IMR-90 (cell line): Measurements from ENCODE around the gene TNKS2. TPM values are rescaled to one million over a fixed set of nuclear protein-coding genes. Genes with fewer than 3 reads are reported as not detected.

Experiments used
- ATAC-seq: fragments of 200-7000 bp; cut with Tn5 transposase; 2 replicates; pipeline ENCODE4 v1.9.1; 2020; ENCODE audit warnings: low read depth, mild to moderate bottlenecking, moderate library complexity
- BruUV-seq: library from RNA; stranded (reverse); fragments of 400-500 nt; replicated peaks from 2 replicates; lab custom pipeline; 2021; lab: Mats Ljungman, UMichigan
- CTCF ChIA-PET: fragments of 300-600 bp; formaldehyde crosslinking; extraction: SDS; loops from one replicate; lab custom pipeline; 2021; ENCODE audit warnings: antibody characterized with exemption; lab: Yijun Ruan, JAX
- POLR2A ChIA-PET: fragments of 300-600 bp; sonication (Branson Sonifier 250); formaldehyde crosslinking; loops from one replicate; lab custom pipeline; 2022; ENCODE audit warnings: antibody characterized with exemption; ENCODE audit not compliant: unreplicated experiment; lab: Charles Lee
- DNase-seq: peaks from one replicate; pipeline ENCODE4 v3.0.0; 2013
- H2AFZ ChIP-seq: replicated peaks from 2 replicates; pipeline ENCODE3; 2013; ENCODE audit warnings: low read length, mild to moderate bottlenecking; ENCODE audit not compliant: poor library complexity
- H2AK5ac ChIP-seq: 2 replicates; pipeline ENCODE4 v1.6.1; 2013; ENCODE audit warnings: low read depth, low read length, inconsistent platforms
- H2AK9ac ChIP-seq: replicated peaks from 2 replicates; pipeline ENCODE3; 2013; ENCODE audit warnings: mild to moderate bottlenecking, low read depth, low read length, moderate library complexity; ENCODE audit not compliant: poor library complexity
- H2BK120ac ChIP-seq: 2 replicates; pipeline ENCODE4 v1.6.1; 2013; ENCODE audit warnings: low read depth, low read length, inconsistent platforms
- H2BK15ac ChIP-seq: 3 replicates; pipeline ENCODE4 v1.6.1; 2013; ENCODE audit warnings: low read depth, low read length, inconsistent platforms
- H2BK20ac ChIP-seq: 2 replicates; pipeline ENCODE4 v1.6.1; 2013; ENCODE audit warnings: low read depth, mild to moderate bottlenecking, inconsistent platforms, low read length, moderate library complexity
- H2BK5ac ChIP-seq: 2 replicates; pipeline ENCODE4 v1.6.1; 2013; ENCODE audit warnings: mild to moderate bottlenecking, low read depth, low read length, inconsistent platforms; ENCODE audit not compliant: poor library complexity, severe bottlenecking
- H3K14ac ChIP-seq: replicated peaks from 2 replicates; pipeline ENCODE4 v1.6.1; 2013; ENCODE audit warnings: low read depth, low read length, inconsistent platforms
- H3K18ac ChIP-seq: 2 replicates; pipeline ENCODE4 v1.6.1; 2013; ENCODE audit warnings: low read depth, low read length, control low read depth
- H3K23ac ChIP-seq: 2 replicates; pipeline ENCODE4 v1.6.1; 2013; ENCODE audit warnings: low read depth, low read length, inconsistent platforms
- H3K27ac ChIP-seq: 2 replicates; pipeline ENCODE4 v1.5.1; 2013; ENCODE audit warnings: mild to moderate bottlenecking, control low read depth, low read length; ENCODE audit not compliant: insufficient read depth
- H3K27me3 ChIP-seq: 2 replicates; pipeline ENCODE4 v1.6.1; 2013; ENCODE audit warnings: low read length; ENCODE audit not compliant: control insufficient read depth, insufficient read depth
- H3K36me3 ChIP-seq: 2 replicates; pipeline ENCODE4 v1.6.1; 2013; ENCODE audit warnings: low read length, mixed read lengths; ENCODE audit not compliant: control insufficient read depth, insufficient read depth
- H3K4ac ChIP-seq: 2 replicates; pipeline ENCODE4 v1.6.1; 2013; ENCODE audit warnings: low read depth, low read length, inconsistent platforms
- H3K4me1 ChIP-seq: 2 replicates; pipeline ENCODE4 v1.6.1; 2013; ENCODE audit warnings: low read length, mixed read lengths; ENCODE audit not compliant: control insufficient read depth, insufficient read depth
- H3K4me2 ChIP-seq: 2 replicates; pipeline ENCODE4 v1.6.1; 2013; ENCODE audit warnings: low read depth, mild to moderate bottlenecking, control low read depth, low read length, moderate library complexity
- H3K4me3 ChIP-seq: 2 replicates; pipeline ENCODE4 v1.5.1; 2013; ENCODE audit warnings: low read depth, mild to moderate bottlenecking, control low read depth, low read length, moderate library complexity; ENCODE audit not compliant: insufficient read depth
- H3K56ac ChIP-seq: 2 replicates; pipeline ENCODE4 v1.6.1; 2013; ENCODE audit warnings: low read length, inconsistent platforms; ENCODE audit not compliant: insufficient read depth; ENCODE audit errors: extremely low read depth
- H3K79me1 ChIP-seq, 2 experiments: 2 replicates each; pipeline ENCODE4 v1.6.1; 2013; ENCODE audit warnings: low read length in 2 of 2, inconsistent platforms in 1 of 2, low read depth in 1 of 2
- H3K9ac ChIP-seq: 2 replicates; pipeline ENCODE4 v1.6.1; 2013; ENCODE audit warnings: low read depth, low read length, control low read depth
- H3K9me1 ChIP-seq: 2 replicates; pipeline ENCODE4 v1.6.1; 2013; ENCODE audit warnings: low read length, inconsistent platforms; ENCODE audit not compliant: insufficient read depth
- H3K9me3 ChIP-seq: 2 replicates; pipeline ENCODE4 v1.6.1; 2013; ENCODE audit warnings: low read length; ENCODE audit not compliant: control insufficient read depth, insufficient read depth
- H4K20me1 ChIP-seq: 2 replicates; pipeline ENCODE4 v1.6.1; 2013; ENCODE audit warnings: low read length, inconsistent platforms; ENCODE audit not compliant: insufficient read depth
- H4K5ac ChIP-seq: 2 replicates; pipeline ENCODE4 v1.6.1; 2013; ENCODE audit warnings: mild to moderate bottlenecking, low read depth, low read length, control low read depth
- H4K8ac ChIP-seq, 2 experiments: 2 replicates each; pipeline ENCODE4 v1.6.1; 2013; ENCODE audit warnings: low read depth in 2 of 2, low read length in 2 of 2, control low read depth in 1 of 2, inconsistent platforms in 1 of 2
- H4K91ac ChIP-seq: 2 replicates; pipeline ENCODE4 v1.6.1; 2013; ENCODE audit warnings: low read depth, low read length, inconsistent platforms; ENCODE audit not compliant: insufficient read depth
- CEBPB ChIP-seq: IDR thresholded peaks from 2 replicates; pipeline ENCODE4 v1.6.1; 2012; ENCODE audit warnings: low read depth, low read length, improper control_type of control experiment
- CHD1 ChIP-seq: IDR thresholded peaks from 2 replicates; pipeline ENCODE4 v1.6.1; 2012; ENCODE audit warnings: low read depth, low read length, improper control_type of control experiment
- FOS ChIP-seq: fragments of 150-350 bp; IDR thresholded peaks from 2 replicates; pipeline ENCODE4 v1.6.1; 2016; ENCODE audit warnings: low read depth, low read length
- MAFK ChIP-seq: IDR thresholded peaks from 2 replicates; pipeline ENCODE4 v1.6.1; 2012; ENCODE audit warnings: low read depth, low read length, improper control_type of control experiment
- MAZ ChIP-seq: IDR thresholded peaks from 2 replicates; pipeline ENCODE4 v1.6.1; 2012; ENCODE audit warnings: low read depth, mild to moderate bottlenecking, low read length, improper control_type of control experiment, moderate library complexity, borderline replicate concordance
- MXI1 ChIP-seq: IDR thresholded peaks from 2 replicates; pipeline ENCODE4 v1.6.1; 2012; ENCODE audit warnings: low read depth, mild to moderate bottlenecking, low read length, moderate library complexity, borderline replicate concordance
- NFE2L2 ChIP-seq: fragments of 150-350 bp; IDR thresholded peaks from 2 replicates; pipeline ENCODE4 v1.6.1; 2016; ENCODE audit warnings: low read depth, mild to moderate bottlenecking, low read length
- POLR2A ChIP-seq: IDR thresholded peaks from 2 replicates; pipeline ENCODE4 v1.6.1; 2012; ENCODE audit warnings: mild to moderate bottlenecking, low read depth, low read length
- RAD21 ChIP-seq: IDR thresholded peaks from 2 replicates; pipeline ENCODE4 v1.6.1; 2012; ENCODE audit warnings: low read length, improper control_type of control experiment
- RCOR1 ChIP-seq: IDR thresholded peaks from 2 replicates; pipeline ENCODE4 v1.6.1; 2012; ENCODE audit warnings: mild to moderate bottlenecking, low read length, improper control_type of control experiment; ENCODE audit not compliant: insufficient replicate concordance
- RFX5 ChIP-seq: IDR thresholded peaks from 2 replicates; pipeline ENCODE4 v1.8.0; 2012; ENCODE audit warnings: low read depth, mild to moderate bottlenecking, low read length, moderate library complexity
- SMC3 ChIP-seq: fragments of 150-350 bp; IDR thresholded peaks from 2 replicates; pipeline ENCODE4 v1.6.1; 2016; ENCODE audit warnings: low read depth, mild to moderate bottlenecking, antibody characterized with exemption, low read length, moderate library complexity
- WGBS, 2 experiments: methylation state at CpG; one replicate each; pipeline versions ENCODE4 v1.1.5 to v1.1.7; 2013; ENCODE audit warnings: missing lambda C conversion rate in 2 of 2; ENCODE audit not compliant: insufficient read length in 1 of 2; ENCODE audit errors: extremely low coverage in 2 of 2; 5-methylcytosine and 5-hydroxymethylcytosine counted together
- dilution Hi-C: fragments of 300-500 bp; cut with HindIII; formaldehyde crosslinking; loops from one replicate; pipeline ENCODE4 v1.14.3; 2018; ENCODE audit warnings: low sequenced_read_pairs; ENCODE audit not compliant: unreplicated experiment
- in situ Hi-C: fragments of 300-500 bp; cut with MboI; formaldehyde crosslinking; loops from 3 replicates; pipeline ENCODE4 v1.14.3; 2019; ENCODE audit warnings: low sequenced_read_pairs, inconsistent platforms, mixed read lengths
- intact Hi-C: fragments of 100-400 bp; cut with micrococcal nuclease; formaldehyde crosslinking; loops from 2 replicates; pipeline ENCODE4 v1.10.0; 2022
- polyA plus RNA-seq, 3 experiments: library from polyadenylated mRNA; depleted of rRNA; stranded (reverse); fragments of >200 nt; gene quantifications; 2 replicates each; pipeline ENCODE4 v1.2.3, GENCODE V29; 2012; ENCODE audit warnings: low replicate concordance in 1 of 3
- total RNA-seq: library from RNA; depleted of rRNA; stranded (reverse); fragments of >200 nt; gene quantifications from 2 replicates; pipeline ENCODE4 v1.2.3, GENCODE V29; 2012
- TF ChIP-seq, protein P1 (sequence below): fragments of 150-350 bp; IDR thresholded peaks from 2 replicates; pipeline ENCODE4 v1.6.1; 2016; ENCODE audit warnings: low read depth, mild to moderate bottlenecking, low read length, moderate library complexity, borderline replicate concordance
- TF ChIP-seq, protein P2 (sequence below): fragments of 150-350 bp; IDR thresholded peaks from 2 replicates; pipeline ENCODE4 v1.6.1; 2017; ENCODE audit warnings: mild to moderate bottlenecking, antibody characterized with exemption, low read length, low read depth
- TF ChIP-seq, protein P3 (sequence below): conservative IDR thresholded peaks from 2 replicates; pipeline ENCODE4 v1.5.1; 2012; ENCODE audit warnings: mild to moderate bottlenecking, low read depth, low read length, improper control_type of control experiment

TNKS2 gene
- total and polyA plus RNA-seq, 2 of the 4 experiments (the other 2 are of a cell fraction) = 17.0 to 41.4 TPM

DNA sequence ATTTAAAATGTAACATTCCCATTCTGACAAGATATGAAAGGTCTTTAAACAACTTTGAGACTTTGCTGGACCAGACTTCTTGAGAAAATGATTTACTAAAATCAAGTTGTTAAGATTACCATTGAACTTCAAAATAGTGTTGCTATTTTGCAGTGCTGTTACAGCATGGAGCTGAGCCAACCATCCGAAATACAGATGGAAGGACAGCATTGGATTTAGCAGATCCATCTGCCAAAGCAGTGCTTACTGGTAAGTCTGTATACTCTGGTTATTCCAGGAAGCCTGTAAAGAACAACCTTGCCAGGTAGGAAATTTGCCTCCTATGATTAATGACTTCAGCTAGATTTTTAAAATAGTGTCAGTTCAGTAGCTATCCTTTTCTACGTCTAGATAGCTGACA is 18.8 kb downstream of the TNKS2 start:
- Histone ChIP-seq H3K14ac (no peak overlapping the region), H3K4me3 (no peak overlapping the region), H4K20me1 (peaks cover 4% of the 10 kb centered on the region; the same call in 1 of the 2 replicates), H3K18ac (no peak overlapping the region), H4K8ac (no peak overlapping the region), H2BK15ac (no peak overlapping the region), H4K91ac (no peak overlapping the region), H3K23ac (no peak overlapping the region), H2BK5ac (no peak overlapping the region), H3K9me1 (peaks cover 5% of the 10 kb centered on the region), H2AFZ (no peak overlapping the region), H3K9me3 (no peaks in the 10 kb centered on the region), H3K36me3 (peaks cover 40% of the 10 kb centered on the region), H3K79me1 (peaks cover 28 to 45% of the 10 kb centered on the region in 2 experiments), H2AK9ac (no peak overlapping the region), H3K4me2 (no peak overlapping the region), H3K4ac (no peak overlapping the region), H3K9ac (no peak overlapping the region), H3K56ac (no peak overlapping the region), H2BK20ac (no peak overlapping the region), H3K27me3 (no peaks in the 10 kb centered on the region), H3K4me1 (peaks cover 2% of the 10 kb centered on the region; the same call in 1 of the 2 replicates), H2BK120ac (no peak overlapping the region), H2AK5ac (no peak overlapping the region), H4K5ac (no peak overlapping the region), H3K27ac (no peak overlapping the region)
- ATAC-seq (no peak), DNase-seq (no peak)
- in situ Hi-C loops (no loop called here), dilution Hi-C loops (no loop called here), intact Hi-C loops (no loop called here)
- BruUV-seq = no TSS peak
- WGBS, 2 experiments = 83% methylated on average over 1 of the region's 2 CpGs; no CpG with 5 or more reads in 1 of the 2 experiments
- no peak for TF ChIP-seq RCOR1
- TF ChIP-seq, protein P1, sequence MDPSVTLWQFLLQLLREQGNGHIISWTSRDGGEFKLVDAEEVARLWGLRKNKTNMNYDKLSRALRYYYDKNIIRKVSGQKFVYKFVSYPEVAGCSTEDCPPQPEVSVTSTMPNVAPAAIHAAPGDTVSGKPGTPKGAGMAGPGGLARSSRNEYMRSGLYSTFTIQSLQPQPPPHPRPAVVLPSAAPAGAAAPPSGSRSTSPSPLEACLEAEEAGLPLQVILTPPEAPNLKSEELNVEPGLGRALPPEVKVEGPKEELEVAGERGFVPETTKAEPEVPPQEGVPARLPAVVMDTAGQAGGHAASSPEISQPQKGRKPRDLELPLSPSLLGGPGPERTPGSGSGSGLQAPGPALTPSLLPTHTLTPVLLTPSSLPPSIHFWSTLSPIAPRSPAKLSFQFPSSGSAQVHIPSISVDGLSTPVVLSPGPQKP = no peak
- TF ChIP-seq, protein P2, sequence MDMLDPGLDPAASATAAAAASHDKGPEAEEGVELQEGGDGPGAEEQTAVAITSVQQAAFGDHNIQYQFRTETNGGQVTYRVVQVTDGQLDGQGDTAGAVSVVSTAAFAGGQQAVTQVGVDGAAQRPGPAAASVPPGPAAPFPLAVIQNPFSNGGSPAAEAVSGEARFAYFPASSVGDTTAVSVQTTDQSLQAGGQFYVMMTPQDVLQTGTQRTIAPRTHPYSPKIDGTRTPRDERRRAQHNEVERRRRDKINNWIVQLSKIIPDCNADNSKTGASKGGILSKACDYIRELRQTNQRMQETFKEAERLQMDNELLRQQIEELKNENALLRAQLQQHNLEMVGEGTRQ = no peak
- no peak for TF ChIP-seq RFX5
- no peak for TF ChIP-seq FOS
- TF ChIP-seq RAD21 = no peak
- no peak for TF ChIP-seq MAFK
- TF ChIP-seq NFE2L2 = no peak
- TF ChIP-seq MXI1 = no peak
- TF ChIP-seq CEBPB = no peak
- TF ChIP-seq SMC3 = no peak
- TF ChIP-seq MAZ = no peak
- TF ChIP-seq, protein P3, sequence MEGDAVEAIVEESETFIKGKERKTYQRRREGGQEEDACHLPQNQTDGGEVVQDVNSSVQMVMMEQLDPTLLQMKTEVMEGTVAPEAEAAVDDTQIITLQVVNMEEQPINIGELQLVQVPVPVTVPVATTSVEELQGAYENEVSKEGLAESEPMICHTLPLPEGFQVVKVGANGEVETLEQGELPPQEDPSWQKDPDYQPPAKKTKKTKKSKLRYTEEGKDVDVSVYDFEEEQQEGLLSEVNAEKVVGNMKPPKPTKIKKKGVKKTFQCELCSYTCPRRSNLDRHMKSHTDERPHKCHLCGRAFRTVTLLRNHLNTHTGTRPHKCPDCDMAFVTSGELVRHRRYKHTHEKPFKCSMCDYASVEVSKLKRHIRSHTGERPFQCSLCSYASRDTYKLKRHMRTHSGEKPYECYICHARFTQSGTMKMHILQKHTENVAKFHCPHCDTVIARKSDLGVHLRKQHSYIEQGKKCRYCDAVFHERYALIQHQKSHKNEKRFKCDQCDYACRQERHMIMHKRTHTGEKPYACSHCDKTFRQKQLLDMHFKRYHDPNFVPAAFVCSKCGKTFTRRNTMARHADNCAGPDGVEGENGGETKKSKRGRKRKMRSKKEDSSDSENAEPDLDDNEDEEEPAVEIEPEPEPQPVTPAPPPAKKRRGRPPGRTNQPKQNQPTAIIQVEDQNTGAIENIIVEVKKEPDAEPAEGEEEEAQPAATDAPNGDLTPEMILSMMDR = no peak
- TF ChIP-seq POLR2A = no peak
- TF ChIP-seq CHD1 = no peak
- POLR2A ChIA-PET = interaction anchor here (1.1 kb wide), 1 partner anchor 19 kb away, joined by 5 read pairs; the partner anchor contains the start of gene TNKS2
- CTCF ChIA-PET = interaction anchor here (0.5 to 1.9 kb wide), 3 partner anchors 28 to 181 kb away, joined by 3 to 4 read pairs (median 4); no protein-coding TSS in a partner anchor
